Spleen (tissue), 7 donors: ENCODE data around the gene DPPA3.

ENCODE experiments used
- CTCF ChIP-seq, 11 experiments: fragments of 200-600 bp in 7 of 11; fragments of 450-650 bp in 4 of 11; sonication (generic) in 4 of 11; IDR thresholded peaks in 8 of 11; conservative IDR thresholded peaks in 3 of 11; 1 replicate in 7 of 11; 2 replicates in 4 of 11; pipeline versions ENCODE4 v1.4.0 to v1.8.0; 2016 to 2021; ENCODE audit warnings: antibody characterized with exemption in 11 of 11, inconsistent platforms in 4 of 11, mild to moderate bottlenecking in 1 of 11
- POLR2A ChIP-seq, 3 donors: fragments of 450-650 bp; IDR thresholded peaks; one replicate each; pipeline ENCODE4 v1.5.1; 2017; ENCODE audit warnings: antibody characterized with exemption in 3 of 3, mild to moderate bottlenecking in 1 of 3
- POLR2AphosphoS5 ChIP-seq, 3 donors: sonication (generic); formaldehyde crosslinking; IDR thresholded peaks; one replicate each; pipeline ENCODE4 v1.5.1; 2017; ENCODE audit warnings: antibody characterized with exemption in 3 of 3
- donor health status: DM: no; HTN: no; CAD: no; lungs with moderate emphysema.
- donor health status: DM: no; HTN: no; CAD: no.
- donor health status: DM: no; HTN: no; CAD: no.

GRCh38 chr12:7693793-7694192 lies 17.4 kb upstream of the DPPA3 start:
- TF ChIP-seq POLR2A (IDR thresholded peaks at IDR 0.05), result no peak
- no peak for TF ChIP-seq POLR2AphosphoS5 (IDR thresholded peaks at IDR 0.05)
- TF ChIP-seq CTCF (IDR thresholded peaks at IDR 0.05 in 8 of 11, conservative IDR thresholded peaks at IDR 0.05 in 3 of 11), result no peak
